Fibroblast of skin of back (primary cell): ENCODE results near the gene TLE1.
"Not testable (repeated sequence)": the region's sequence is repeated elsewhere in the genome, so short reads cannot be mapped to it uniquely, and the experiment has no call there.

Experiments
- DNase-seq: peaks from one replicate; pipeline ENCODE4 v3.0.0-alpha.2; 2013

The TLE1 gene

DNA sequence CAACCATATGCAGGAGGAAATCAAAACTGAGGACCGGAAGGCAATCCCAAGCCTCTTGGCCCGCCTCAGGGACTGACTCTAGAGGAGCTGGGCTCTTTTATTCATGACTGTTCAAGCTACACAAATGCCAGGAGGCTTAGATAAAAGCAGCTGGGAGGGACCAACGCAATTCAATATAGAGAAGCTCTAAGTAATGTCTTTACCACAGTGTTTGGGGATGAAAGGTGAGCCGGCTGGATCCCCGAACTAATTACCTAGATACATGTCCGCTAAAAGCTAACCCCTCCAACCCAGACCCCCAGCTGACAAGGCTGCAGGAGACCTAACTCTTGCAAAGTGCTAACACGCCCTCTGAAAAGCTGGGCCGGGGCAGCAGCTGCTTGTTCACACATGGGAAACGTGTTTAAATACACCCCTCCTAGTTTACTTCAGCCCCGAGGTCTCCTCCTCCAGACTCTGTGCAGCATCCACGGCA, 67.5 kb downstream of the TLE1 start:
- no peak for DNase-seq

DNA sequence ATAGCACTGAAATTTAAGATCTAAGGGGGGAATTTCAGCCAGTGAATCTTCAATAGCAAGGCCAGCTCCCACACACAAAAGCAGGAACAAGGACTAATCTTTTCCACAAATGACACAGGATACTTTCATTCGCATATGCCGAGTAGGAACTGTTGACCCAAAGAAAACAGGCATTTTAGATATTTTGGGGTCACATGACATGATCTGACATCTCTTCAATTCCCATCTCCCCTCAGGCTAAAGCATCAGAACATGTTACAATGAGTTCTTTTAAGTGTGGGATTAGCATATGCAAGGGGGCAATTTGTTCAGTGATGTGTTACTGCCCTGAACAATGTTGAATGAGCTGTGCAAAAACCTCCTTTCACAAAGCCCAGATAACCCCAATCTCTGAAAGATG, 68.2 kb downstream of the TLE1 start:
- no peak for DNase-seq

DNA sequence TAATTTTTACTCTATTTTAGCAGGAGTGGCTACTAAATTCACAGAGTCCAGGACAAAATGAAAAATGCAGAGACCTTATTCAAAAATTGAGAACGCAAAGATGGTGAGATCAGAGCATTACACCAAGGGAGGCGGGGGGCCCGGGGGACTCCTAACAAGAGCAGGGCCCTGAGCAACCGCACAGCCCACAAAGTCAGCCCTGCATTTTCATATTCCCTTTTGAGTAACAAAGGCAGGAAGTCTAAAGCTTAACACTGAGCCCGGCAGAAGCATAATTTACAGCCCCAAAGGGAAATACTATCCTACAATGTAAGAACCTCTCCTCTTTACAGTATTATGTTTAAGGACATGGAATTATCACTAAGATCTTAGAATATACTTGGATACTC, 69.4 kb downstream of the TLE1 start:
- no peak for DNase-seq

DNA sequence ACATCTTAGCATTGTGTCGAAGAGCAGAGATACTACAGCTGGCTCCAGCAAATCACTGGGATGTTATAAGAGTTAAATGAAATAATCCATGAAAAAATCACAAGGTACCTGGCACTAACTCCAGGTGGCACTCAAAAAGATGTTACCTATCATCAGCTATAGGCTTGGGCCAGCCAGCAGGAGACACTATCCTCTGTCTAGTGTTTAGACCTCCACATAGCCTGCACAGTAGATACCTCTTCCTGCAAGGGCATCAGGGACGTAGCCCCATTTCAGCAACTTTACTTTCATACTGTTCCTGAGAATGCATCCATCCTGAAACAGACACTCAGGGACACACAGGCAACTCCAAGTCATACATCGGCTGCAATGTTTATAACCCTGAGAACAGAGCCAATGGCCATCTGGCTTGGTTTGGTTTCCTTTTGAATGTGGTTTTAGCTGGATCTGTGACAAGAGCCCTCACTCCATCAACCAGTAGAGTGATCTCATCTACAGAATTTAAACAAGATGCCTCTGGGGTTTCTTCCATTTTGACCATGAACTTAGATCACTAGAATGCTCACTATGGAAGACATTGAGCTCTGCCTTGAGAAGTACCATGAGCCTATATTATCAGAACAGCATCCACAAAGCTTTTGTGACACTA, 69.9 kb downstream of the TLE1 start:
- DNase-seq, result peak; percentile 58

GRCh38 chr9:81618923-81619322, 70.4 kb downstream of the TLE1 start:
- no peak for DNase-seq

DNA sequence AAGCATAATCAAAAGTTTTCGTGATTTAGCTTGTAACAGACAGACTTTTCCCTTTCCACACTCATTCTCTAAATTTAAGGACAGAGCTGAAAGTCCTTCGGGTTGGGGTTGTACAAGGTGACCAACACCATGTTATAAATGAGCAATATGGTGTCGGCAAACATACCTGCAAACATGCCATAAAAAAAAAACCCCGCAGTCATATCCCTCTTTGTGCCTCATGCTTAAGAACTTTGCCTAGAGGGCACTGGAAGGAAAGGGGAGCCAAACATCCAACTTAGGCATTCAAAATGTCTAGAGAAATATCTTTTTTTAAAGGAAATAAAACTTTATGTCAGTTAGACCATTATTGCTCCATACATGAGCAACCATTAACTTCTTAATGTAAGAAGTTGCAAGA, 73.2 kb downstream of the TLE1 start:
- DNase-seq, result no peak

- no peak for DNase-seq
Measured at GRCh38 chr9:81614335-81614734, 75.0 kb downstream of the TLE1 start.

GRCh38 chr9:81613002-81613812, 76.1 kb downstream of the TLE1 start:
- peak; percentile 62 for DNase-seq

GRCh38 chr9:81611664-81612063, 77.7 kb downstream of the TLE1 start:
- no peak for DNase-seq

GRCh38 chr9:81610740-81611107, 78.6 kb downstream of the TLE1 start:
- no peak for DNase-seq

- DNase-seq, result peak; percentile 57
Measured at GRCh38 chr9:81609782-81610739, 79.3 kb downstream of the TLE1 start.

- DNase-seq, result no peak
Measured at GRCh38 chr9:81608289-81608657, 81.1 kb downstream of the TLE1 start.

DNA sequence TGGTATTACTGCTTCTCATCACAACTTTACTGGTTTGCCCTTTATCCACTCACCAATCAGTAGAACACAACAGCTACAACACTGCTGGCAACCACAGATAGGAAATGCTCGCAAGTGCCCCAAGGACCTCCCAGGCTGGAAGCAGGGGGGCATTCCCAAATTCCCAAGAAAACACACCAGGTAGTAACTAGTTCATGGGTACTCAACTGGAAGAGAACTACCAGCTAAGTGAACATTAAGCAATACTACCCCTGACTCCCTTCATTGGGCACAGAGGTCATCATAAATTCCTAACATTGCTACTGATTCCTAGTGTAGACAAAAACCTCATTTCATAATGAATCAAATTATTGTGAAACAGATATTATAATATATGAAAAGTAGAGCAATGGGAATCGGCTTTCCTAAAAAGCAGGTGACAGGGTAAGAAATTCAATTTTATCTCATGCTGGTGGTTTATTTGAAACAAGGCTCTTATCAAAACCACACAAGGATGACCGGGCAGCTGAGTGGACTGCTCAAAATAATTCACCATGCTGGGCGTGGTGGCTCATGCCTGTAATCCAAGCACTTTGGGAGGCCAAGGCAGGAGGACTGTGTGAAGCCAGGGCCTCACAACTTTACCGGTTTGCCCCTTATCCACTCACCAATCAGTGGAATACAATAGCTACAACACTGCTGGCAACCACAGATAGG, 81.6 kb downstream of the TLE1 start:
- no peak for DNase-seq

- not testable (repeated sequence) for DNase-seq
Measured at GRCh38 chr9:81606261-81606660, 83.1 kb downstream of the TLE1 start.

GRCh38 chr9:81605170-81605670, 84.1 kb downstream of the TLE1 start:
- DNase-seq, result no peak

DNA sequence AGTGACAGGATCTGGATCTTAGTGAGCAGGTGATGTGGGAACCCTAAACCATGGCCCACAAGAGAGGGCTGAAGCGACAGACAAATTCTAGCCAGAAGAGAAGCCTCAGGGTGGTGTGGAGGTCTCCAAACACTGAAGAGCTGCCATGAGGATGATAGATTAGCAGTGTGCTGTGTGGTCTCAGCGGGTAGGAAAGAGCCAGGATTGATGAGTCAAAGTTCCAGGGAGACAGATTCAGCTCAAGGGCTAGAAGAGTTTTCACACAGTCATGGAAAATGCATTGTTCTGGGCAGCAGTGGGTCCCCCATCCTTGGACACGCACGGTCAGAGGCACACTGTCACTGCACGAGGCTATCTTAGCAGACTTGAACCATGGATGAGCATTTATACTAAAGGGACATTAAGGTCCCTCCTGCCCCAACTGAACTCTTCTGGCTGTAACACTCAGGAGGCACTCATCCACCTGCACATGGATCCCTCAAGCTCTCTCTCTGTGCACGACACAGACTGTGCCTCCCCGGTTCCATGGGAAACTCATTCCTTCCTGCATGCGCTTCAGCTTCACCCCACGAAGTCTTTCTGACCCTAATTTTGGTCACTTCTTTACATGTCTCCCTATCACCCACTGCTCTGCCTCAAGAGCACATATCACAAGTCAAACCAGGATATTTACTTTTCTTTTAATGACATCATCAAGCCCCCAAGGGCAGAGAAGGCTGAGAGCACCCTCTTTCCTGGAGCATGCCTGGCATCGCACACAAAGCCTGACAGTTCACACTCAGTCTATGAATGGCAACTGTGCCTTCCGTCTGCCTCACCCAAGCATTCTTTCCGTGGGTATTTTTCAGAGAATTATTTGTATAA, 84.8 kb downstream of the TLE1 start:
- DNase-seq, result no peak

GRCh38 chr9:81602887-81603680, 86.3 kb downstream of the TLE1 start:
- DNase-seq, result no peak

DNA sequence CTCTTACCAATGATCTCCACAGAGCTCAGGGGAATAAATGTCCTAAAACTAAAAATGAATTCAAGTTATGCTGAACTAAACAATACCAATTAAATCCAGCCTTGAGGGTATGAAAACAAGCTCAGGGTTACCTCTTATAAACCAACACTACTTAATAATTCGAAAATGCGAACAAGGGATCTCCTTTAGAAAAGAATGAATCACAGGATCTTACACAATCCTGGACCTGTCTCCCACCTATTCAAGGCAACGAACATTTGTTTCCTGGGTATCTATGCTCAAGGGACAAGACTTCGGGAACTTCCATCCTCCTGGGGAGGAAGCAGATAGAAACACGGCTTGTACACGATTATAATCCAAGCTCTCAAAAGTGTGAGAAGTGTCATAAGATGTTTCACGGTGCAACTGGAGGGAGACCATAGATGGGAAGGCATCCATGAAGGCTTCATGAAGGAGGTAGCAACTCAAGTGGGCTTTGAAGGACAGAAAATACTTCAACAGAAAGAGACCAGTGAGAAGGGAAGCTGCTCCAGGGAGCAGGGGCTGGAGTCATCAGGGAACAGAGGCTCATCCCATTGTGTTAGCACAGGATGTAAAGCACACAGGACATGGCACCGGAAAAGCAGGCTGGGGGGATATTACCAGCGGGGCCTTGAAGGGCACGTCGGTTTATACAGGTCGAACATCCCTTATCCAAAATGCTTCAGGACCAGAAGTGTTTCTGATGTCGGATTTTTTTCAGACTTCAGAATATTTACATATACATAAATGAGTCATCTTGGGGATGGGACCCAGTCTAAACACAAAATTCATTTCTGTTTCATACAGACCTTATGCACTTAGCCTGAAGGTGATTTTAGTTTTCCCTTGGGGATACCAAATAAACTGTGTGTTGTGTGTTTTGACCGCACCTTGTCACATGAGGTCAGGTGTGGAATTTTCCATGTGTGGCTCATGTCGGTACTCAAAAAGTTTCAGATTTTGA, 87.4 kb downstream of the TLE1 start:
- DNase-seq, result no peak

DNA sequence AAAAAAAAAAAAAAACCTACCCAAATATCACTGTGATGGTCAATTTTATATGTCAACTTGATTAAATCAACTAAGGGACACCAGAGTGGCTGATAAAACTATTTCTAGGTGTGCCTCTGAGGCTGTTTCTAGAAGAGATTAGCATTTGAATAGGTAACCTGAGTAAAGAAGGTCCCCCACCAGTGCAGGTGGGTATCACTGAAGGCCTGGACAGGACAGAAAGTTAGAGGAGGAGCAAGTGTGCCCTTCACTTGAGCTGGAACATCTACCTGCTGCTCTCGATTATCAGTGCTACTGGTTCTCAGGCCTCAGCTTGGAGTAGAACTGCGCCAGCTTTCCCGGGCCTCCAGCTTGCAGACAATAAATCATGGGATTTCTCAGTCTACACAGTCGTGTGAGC, 88.7 kb downstream of the TLE1 start:
- no peak for DNase-seq
